Adipose tissue (tissue), 3 donors: ENCODE measurements around the gene PAX8. TPM values are rescaled to one million over a fixed set of nuclear protein-coding genes. Genes with fewer than 3 reads are reported as not detected.

Source experiments
- H3K27ac ChIP-seq: one replicate; pipeline ENCODE4 v1.5.1; 2013; ENCODE audit warnings: low read depth, low read length
- WGBS, 3 donors: extraction: QIAGEN DNeasy Blood & Tissue Kit; methylation state at CpG; one replicate each; pipeline ENCODE4 v1.1.7; 2013; 5-methylcytosine and 5-hydroxymethylcytosine counted together
- polyA plus RNA-seq, 3 donors: library from polyadenylated mRNA; stranded (reverse); fragments of 200-250 nt; gene quantifications; one replicate each; pipeline ENCODE4 v1.2.3, GENCODE V29; 2013
- donor health status: healthy with polysubstance abuse.
- donor health status: Bipolar disorder and iron deficiency.
- donor health status: healthy.

PAX8 gene
- polyA plus RNA-seq, 3 donors = 0.07 to 19.0 (median 0.22) TPM

GRCh38 chr2:113181258-113182051, 97.3 kb downstream of the PAX8 start:
- no peak overlapping the region for H3K27ac ChIP-seq
- 36 to 52% (median 40%) methylated on average over 8 of the region's 8 CpGs for WGBS, 3 donors

DNA sequence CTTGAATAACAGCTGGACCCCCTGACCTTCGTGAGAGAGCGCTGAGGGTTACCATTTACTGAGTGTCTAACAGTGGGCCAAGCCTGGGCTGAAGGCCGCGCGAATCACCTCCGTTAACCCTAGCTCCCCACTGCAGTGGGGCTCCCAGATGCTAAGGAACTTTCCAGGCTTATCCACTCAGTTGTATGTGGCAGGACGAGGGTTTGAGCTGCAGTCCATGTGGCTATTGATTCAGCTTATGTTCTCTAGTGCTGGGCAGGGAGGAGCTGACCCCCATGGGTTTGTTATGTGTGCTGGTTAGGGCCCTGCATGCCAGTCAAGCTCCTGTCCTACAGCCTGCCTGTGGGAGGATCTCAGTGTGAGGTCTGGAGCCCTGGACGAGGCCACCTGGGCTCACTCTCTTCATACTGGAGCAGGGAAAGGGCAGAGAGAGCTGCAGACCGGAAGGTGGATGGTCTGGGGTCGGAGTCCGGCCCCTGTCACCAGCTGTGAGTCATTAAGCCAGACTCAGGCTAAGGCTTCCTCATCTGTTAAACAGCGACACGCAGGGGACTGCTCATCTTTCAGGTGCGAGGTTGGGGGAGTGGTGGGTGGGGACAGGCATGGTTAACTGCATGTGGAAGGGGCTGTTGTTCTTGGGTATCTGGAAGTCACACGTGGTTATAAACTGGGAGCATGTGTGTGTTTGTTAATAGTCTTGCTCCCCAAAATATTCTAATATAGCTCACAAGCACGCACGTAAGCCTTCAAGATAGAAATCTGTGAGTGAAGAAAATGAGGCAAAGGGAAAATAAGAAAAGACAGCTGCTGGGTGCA, 98.4 kb downstream of the PAX8 start:
- 80 to 83% (median 83%) methylated on average over 17 of the region's 17 CpGs for WGBS, 3 donors

GRCh38 chr2:113179446-113180045, 99.2 kb downstream of the PAX8 start:
- 77 to 96% (median 90%) methylated on average over 8 of the region's 8 CpGs for WGBS, 3 donors
- no peak overlapping the region for H3K27ac ChIP-seq

More for the DNA sequence above, 98.4 kb downstream of the PAX8 start:
- H3K27ac ChIP-seq = no peak overlapping the region

DNA sequence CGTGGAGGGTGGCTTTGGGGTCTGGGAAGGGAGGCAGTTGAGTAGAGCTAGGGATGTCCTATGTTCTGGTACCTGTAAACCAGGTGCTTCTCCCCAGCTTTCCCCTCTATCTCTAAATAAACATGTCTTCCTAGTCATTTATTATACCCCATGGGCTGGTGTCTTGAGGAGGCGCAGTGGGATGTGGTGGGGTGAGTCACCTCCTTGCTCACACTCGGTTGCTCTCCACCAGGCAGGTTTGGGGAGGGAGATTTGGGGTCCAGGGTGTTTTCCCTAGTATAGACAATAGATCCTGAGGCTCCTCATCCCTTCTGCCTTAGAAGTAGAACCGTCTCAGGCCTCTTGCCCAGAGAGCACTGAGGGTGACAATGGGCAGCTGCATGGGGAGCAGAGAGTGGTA, 99.8 kb downstream of the PAX8 start:
- 78 to 90% (median 83%) methylated on average over 4 of the region's 4 CpGs for WGBS, 3 donors
- no peak overlapping the region for H3K27ac ChIP-seq

GRCh38 chr2:113178069-113178746, 100.5 kb downstream of the PAX8 start:
- 84 to 90% (median 88%) methylated on average over 11 of the region's 11 CpGs for WGBS, 3 donors
- no peak overlapping the region for H3K27ac ChIP-seq

GRCh38 chr2:113176696-113177355, 101.9 kb downstream of the PAX8 start:
- H3K27ac ChIP-seq = no peak overlapping the region
- WGBS, 3 donors = 85 to 90% (median 88%) methylated on average over 7 of the region's 7 CpGs

DNA sequence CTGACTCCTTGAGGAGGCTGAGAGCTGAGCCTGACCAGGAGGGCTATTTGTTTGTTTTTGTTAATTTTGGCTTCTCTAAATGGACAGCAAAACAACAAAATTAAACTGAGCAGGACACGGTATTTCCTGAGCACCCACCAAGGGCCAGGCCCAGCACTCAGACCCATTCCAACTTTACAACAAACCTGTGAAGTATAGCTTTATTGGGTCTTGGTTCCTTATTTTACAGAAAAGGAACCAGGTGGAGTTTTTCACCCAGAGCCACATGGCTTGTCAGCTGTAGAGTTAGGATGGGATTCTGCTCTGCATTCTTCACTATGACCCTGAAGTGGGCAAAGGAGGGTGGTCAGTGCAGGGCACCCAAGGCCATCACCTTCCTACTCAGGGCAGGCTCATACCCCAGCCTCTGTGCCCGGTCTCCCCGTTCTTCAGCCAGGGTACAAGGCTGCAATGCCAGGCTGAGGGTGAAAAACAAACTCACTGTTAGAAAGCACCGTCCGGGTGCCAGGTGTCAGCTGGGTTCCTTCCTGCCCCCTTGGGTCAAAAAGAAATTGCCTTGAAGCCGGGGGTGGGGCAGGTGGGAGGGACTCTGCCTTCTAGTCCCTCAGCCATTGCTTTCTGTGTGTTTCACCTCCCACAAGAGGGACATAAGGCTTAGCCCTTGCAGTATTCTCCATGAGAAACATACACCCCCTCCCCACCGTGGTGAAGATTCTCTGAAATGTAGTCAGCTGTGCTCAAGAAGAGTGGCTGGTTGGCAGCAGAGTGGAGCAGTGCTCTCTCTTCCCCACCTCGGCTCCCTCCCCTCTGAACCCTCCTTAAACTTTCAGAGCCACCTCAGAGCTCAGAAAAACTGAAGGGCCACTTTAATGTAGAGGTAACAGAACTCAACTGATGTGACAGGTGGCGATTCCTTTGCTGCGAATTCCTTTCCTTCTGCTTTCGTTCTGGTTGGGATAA, 102.7 kb downstream of the PAX8 start:
- 54 to 60% (median 56%) methylated on average over 11 of the region's 11 CpGs for WGBS, 3 donors
- no peak overlapping the region for H3K27ac ChIP-seq

DNA sequence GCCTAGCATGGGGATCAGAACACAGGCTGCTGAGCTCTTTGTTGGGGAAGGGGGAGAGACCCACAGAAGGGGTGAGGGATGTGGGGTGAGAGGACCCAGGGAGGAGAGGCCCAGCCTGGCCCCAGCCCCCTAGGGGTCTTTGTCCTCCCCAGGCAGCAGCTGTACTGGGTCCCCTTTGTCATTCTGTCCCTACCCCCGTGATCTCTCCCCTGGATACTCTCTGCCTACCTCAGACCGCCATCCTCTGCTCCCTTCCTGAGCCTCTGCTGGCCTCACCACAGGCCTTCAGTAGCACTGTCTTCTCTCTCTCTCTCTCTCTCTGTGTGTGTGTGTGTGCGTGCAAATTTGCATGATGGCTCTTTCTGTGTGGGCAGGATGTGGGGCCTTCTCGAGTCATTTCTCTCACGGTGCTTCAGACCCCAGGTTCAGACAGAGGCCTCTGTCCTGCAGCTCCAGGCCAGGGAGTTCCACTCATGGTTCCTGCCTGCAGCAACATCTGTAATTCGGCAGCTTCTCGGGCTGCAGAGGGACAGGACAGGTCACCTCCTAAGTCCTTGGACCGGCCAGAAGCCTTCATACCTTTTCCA, 103.6 kb downstream of the PAX8 start:
- H3K27ac ChIP-seq = no peak overlapping the region
- 44 to 84% (median 51%) methylated on average over 8 of the region's 8 CpGs for WGBS, 3 donors

- WGBS, 3 donors = 43 to 89% (median 56%) methylated on average over 3 of the region's 3 CpGs
- no peak overlapping the region for H3K27ac ChIP-seq
Observed at GRCh38 chr2:113174376-113174750, 104.4 kb downstream of the PAX8 start.

- H3K27ac ChIP-seq = no peak within 1 kb of the TSS
- 48 to 91% (median 57%) methylated on average over 13 to 14 of the region's 14 CpGs for WGBS, 3 donors
Observed at GRCh38 chr2:113173542-113174375, 105.0 kb downstream of the PAX8 start, which contains the start of gene PSD4. Gene PSD4 (plus strand): TSS chr2:113173971. CDS start chr2:113182457, 8,486 bp downstream.

DNA sequence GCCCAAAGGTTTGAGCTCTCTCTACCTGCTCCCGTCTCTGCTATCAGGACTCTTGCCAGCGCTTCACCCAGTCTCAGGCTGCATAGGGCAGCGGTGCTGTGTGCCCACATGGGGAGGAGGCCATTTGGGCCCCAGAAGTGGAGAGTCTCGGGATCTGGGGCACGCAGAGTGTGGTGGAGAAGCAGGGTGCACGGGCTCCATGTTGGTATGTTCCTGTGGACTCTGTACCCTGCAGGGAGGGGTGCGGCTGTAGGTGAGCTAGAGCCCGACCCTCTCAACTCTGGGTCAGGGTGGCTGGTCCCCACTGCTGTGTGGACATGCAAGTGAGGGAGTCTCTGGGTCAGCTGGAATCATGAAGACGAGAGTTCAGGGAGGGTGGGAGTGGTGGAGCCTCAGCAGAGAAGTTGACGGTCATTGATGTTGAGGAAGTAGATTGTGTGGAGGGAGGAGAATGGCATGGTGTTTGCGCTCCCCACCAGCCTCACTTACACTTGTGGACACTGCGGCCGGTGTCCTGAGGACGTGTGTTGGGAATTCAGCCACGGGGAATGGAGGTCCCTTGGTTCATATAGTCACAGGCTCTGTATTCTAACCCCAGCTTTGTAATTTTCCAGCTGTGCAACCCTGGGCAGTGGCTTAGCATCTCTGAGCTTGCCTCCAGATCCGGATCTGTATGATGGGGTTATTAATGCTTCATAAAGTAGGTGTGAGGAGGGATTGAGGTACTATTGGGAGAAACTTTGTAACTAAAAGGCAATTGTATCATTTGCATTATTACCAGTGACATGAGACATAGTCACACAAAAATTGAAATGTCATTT, 105.8 kb downstream of the PAX8 start:
- 84 to 93% (median 85%) methylated on average over 16 of the region's 16 CpGs for WGBS, 3 donors
- H3K27ac ChIP-seq = no peak overlapping the region

GRCh38 chr2:113171334-113172075, 107.2 kb downstream of the PAX8 start:
- no peak overlapping the region for H3K27ac ChIP-seq
- 94 to 97% (median 94%) methylated on average over 8 of the region's 8 CpGs for WGBS, 3 donors

- 77 to 94% (median 83%) methylated on average over 3 of the region's 3 CpGs for WGBS, 3 donors
- H3K27ac ChIP-seq = no peak overlapping the region
Observed at GRCh38 chr2:113169586-113169985, 109.1 kb downstream of the PAX8 start.

GRCh38 chr2:113169002-113169530, 109.7 kb downstream of the PAX8 start:
- H3K27ac ChIP-seq = no peak overlapping the region
- 83 to 91% (median 85%) methylated on average over 8 of the region's 8 CpGs for WGBS, 3 donors
